GM23338 (cell line): ENCODE results near the gene ZNF687. TPM values are rescaled to one million over a fixed set of nuclear protein-coding genes. Genes with fewer than 3 reads are reported as not detected.
A peak's percentile ranks its signal among the peaks of the same experiment; 100 is the strongest.

Experiments
- ATAC-seq: fragments of 200-7000 bp; cut with Tn5 transposase; 3 replicates; pipeline ENCODE4 v1.9.1; 2020
- DNase-seq: peaks from one replicate; pipeline ENCODE4 v3.0.0-alpha.2; 2015; ENCODE audit warnings: low spot score
- H2AFZ ChIP-seq: fragments of 200-600 bp; sonication (generic); 2 replicates; pipeline ENCODE4 v1.8.0; 2016; ENCODE audit warnings: antibody characterized with exemption, mild to moderate bottlenecking, moderate library complexity
- H3F3A ChIP-seq: fragments of 200-600 bp; sonication (generic); replicated peaks from 2 replicates; pipeline ENCODE4 v1.8.0; 2017; ENCODE audit warnings: antibody characterized with exemption, mixed run types, low read depth
- H3K27ac ChIP-seq: fragments of 200-600 bp; sonication (generic); 2 replicates; pipeline ENCODE4 v1.6.1; 2016; ENCODE audit warnings: low read depth
- H3K27me3 ChIP-seq: fragments of 200-600 bp; sonication (generic); 2 replicates; pipeline ENCODE4 v1.8.0; 2016; ENCODE audit warnings: mild to moderate bottlenecking, mixed run types, moderate library complexity; ENCODE audit not compliant: insufficient read depth
- H3K36me3 ChIP-seq: fragments of 200-600 bp; sonication (generic); 2 replicates; pipeline ENCODE4 v1.8.0; 2016; ENCODE audit warnings: mild to moderate bottlenecking; ENCODE audit not compliant: insufficient read depth
- H3K4me1 ChIP-seq: fragments of 200-600 bp; sonication (generic); 2 replicates; pipeline ENCODE4 v1.8.0; 2016; ENCODE audit warnings: mild to moderate bottlenecking, moderate library complexity; ENCODE audit not compliant: insufficient read depth
- H3K4me2 ChIP-seq: fragments of 200-600 bp; sonication (generic); 2 replicates; pipeline ENCODE4 v1.7.1; 2017; ENCODE audit warnings: mixed run types
- H3K4me3 ChIP-seq: fragments of 200-600 bp; sonication (generic); 2 replicates; pipeline ENCODE4 v1.6.1; 2016; ENCODE audit warnings: mixed run types
- H3K79me2 ChIP-seq: fragments of 200-600 bp; sonication (generic); replicated peaks from 2 replicates; pipeline ENCODE4 v1.8.0; 2017; ENCODE audit warnings: mild to moderate bottlenecking; ENCODE audit not compliant: insufficient read depth
- H3K9me2 ChIP-seq: fragments of 200-600 bp; sonication (generic); 2 replicates; pipeline ENCODE4 v1.8.0; 2017; ENCODE audit not compliant: insufficient read depth
- H4K20me1 ChIP-seq: fragments of 200-600 bp; sonication (generic); replicated peaks from 2 replicates; pipeline ENCODE4 v1.8.0; 2017; ENCODE audit warnings: mild to moderate bottlenecking; ENCODE audit not compliant: insufficient read depth
- H3K27ac Mint-ChIP-seq: 2 replicates; pipeline ENCODE4 v1.8.0; 2020; ENCODE audit warnings: inconsistent platforms, mild to moderate bottlenecking, moderate library complexity, mixed read lengths
- H3K27me3 Mint-ChIP-seq: 3 replicates; pipeline ENCODE4 v1.8.0; 2022; ENCODE audit warnings: low read depth, mild to moderate bottlenecking, moderate library complexity, mixed read lengths, inconsistent platforms; ENCODE audit not compliant: insufficient read depth, poor library complexity
- H3K36me3 Mint-ChIP-seq: 3 replicates; pipeline ENCODE4 v1.8.0; 2021; ENCODE audit warnings: low read depth, mild to moderate bottlenecking, inconsistent platforms, moderate library complexity, mixed read lengths
- H3K4me1 Mint-ChIP-seq: 3 replicates; pipeline ENCODE4 v1.8.0; 2020; ENCODE audit warnings: mild to moderate bottlenecking, inconsistent platforms, mixed read lengths
- H3K4me3 Mint-ChIP-seq: 3 replicates; pipeline ENCODE4 v1.8.0; 2021; ENCODE audit warnings: moderate library complexity, mild to moderate bottlenecking, inconsistent platforms, mixed read lengths
- H3K9me3 Mint-ChIP-seq: 3 replicates; pipeline ENCODE4 v1.8.0; 2020; ENCODE audit warnings: moderate library complexity, mild to moderate bottlenecking, inconsistent platforms, mixed read lengths
- CREB1 ChIP-seq: fragments of 250-450 bp; sonication (Bioruptor Pico); IDR thresholded peaks from 2 replicates; pipeline ENCODE4 v1.5.0; 2020; ENCODE audit warnings: low read depth, mild to moderate bottlenecking, moderate library complexity
- CTCF ChIP-seq, 2 experiments: fragments of 200-600 bp in 1 of 2; sonication (generic) in 1 of 2; conservative IDR thresholded peaks; 2 replicates each; pipeline versions ENCODE4 v1.5.1 to v1.6.1; 2016 to 2017; ENCODE audit warnings: antibody characterized with exemption in 2 of 2, low read depth in 2 of 2, mild to moderate bottlenecking in 2 of 2, moderate library complexity in 1 of 2
- ETS1 ChIP-seq: IDR thresholded peaks from 2 replicates; pipeline ENCODE4 v1.6.1; 2016; ENCODE audit warnings: antibody characterized with exemption
- EZH2phosphoT487 ChIP-seq: fragments of 200-600 bp; sonication (generic); IDR thresholded peaks from one replicate; pipeline ENCODE4 v1.8.1; 2018; ENCODE audit warnings: antibody characterized with exemption; ENCODE audit not compliant: unreplicated experiment
- JUNB ChIP-seq: IDR thresholded peaks from one replicate; pipeline ENCODE4 v1.6.1; 2016; ENCODE audit warnings: antibody characterized with exemption; ENCODE audit not compliant: unreplicated experiment
- POLR2AphosphoS5 ChIP-seq: IDR thresholded peaks from 2 replicates; pipeline ENCODE4 v1.6.1; 2016; ENCODE audit warnings: antibody characterized with exemption, low read depth
- REST ChIP-seq: IDR thresholded peaks from one replicate; pipeline ENCODE4 v1.6.1; 2018; ENCODE audit warnings: antibody characterized with exemption; ENCODE audit not compliant: unreplicated experiment
- STAT1 ChIP-seq: IDR thresholded peaks from one replicate; pipeline ENCODE4 v1.6.1; 2016; ENCODE audit warnings: antibody characterized with exemption; ENCODE audit not compliant: unreplicated experiment
- ZNF331 ChIP-seq: fragments of 250-450 bp; sonication (Bioruptor Pico); IDR thresholded peaks from 2 replicates; pipeline ENCODE4 v1.5.0; 2020; ENCODE audit warnings: low read depth, mild to moderate bottlenecking, moderate library complexity
- polyA plus RNA-seq: library from polyadenylated mRNA; unstranded; fragments of >200 nt; fragmentation: Nextera tagmentation; extraction: Ambion mirVana; gene quantifications from 2 replicates; pipeline ENCODE4 v1.2.1, GENCODE V29; 2016
- total RNA-seq: library from RNA; depleted of rRNA; stranded (reverse); fragments of >200 nt; shearing (Covaris generic); gene quantifications from 2 replicates; pipeline ENCODE4 v1.2.3, GENCODE V29; 2014

Gene ZNF687
- total and polyA plus RNA-seq, 2 experiments from 2014 or later = 7.7 to 63.9 TPM

- peaks cover 10% of the 10 kb centered on the region; the same call in 2 of the 3 replicates for H3K4me1 Mint-ChIP-seq
- H2AFZ ChIP-seq = peak overlapping the region; percentile 84
- peaks cover 15% of the 10 kb centered on the region for H3K79me2 ChIP-seq
- H4K20me1 ChIP-seq = peaks cover 4% of the 10 kb centered on the region; the same call in 1 of the 2 replicates
- DNase-seq = peak; percentile 71
- H3K27ac Mint-ChIP-seq = peak overlapping the region; percentile 22
- H3F3A ChIP-seq = 0 out of 2 replicates have a peak, but pooled peaks cover 5% of the 10 kb centered on the region
- peaks cover 14% of the 10 kb centered on the region for H3K4me1 ChIP-seq
- H3K4me3 Mint-ChIP-seq = peak overlapping the region; percentile 83
- peaks cover 9% of the 10 kb centered on the region for H3K27me3 Mint-ChIP-seq
- H3K27me3 ChIP-seq = no peaks in the 10 kb centered on the region
- no peaks in the 10 kb centered on the region for H3K9me3 Mint-ChIP-seq
- H3K36me3 Mint-ChIP-seq = peaks cover 8% of the 10 kb centered on the region
- peak overlapping the region; percentile 95 for H3K4me2 ChIP-seq
- no peaks in the 10 kb centered on the region for H3K9me2 ChIP-seq
- ATAC-seq = peak; percentile 36
- peak overlapping the region; percentile 57; the same call in 1 of the 2 replicates for H3K27ac ChIP-seq
- peaks cover 6% of the 10 kb centered on the region; the same call in 1 of the 2 replicates for H3K36me3 ChIP-seq
- peak overlapping the region; percentile 74 for H3K4me3 ChIP-seq
- TF ChIP-seq JUNB (no peak), REST (no peak), POLR2AphosphoS5 (no peak), ETS1 (no peak), CREB1 (no peak), EZH2phosphoT487 (no peak), STAT1 (no peak), CTCF (conservative IDR thresholded peaks at IDR 0.05; ENCODE audit: low read depth in 2 of 2) (no peak), ZNF331 (CRISPR knock-in tag) (no peak)
Measured at GRCh38 chr1:151326619-151327222, 44.6 kb downstream of the ZNF687 start.
